Measurements from ENCODE around the gene BCL7A. TPM values are rescaled to one million over a fixed set of nuclear protein-coding genes. Genes with fewer than 3 reads are reported as not detected.

The BCL7A gene
- total and polyA plus RNA-seq, 11 donors: 4.0 to 22.1 (median 14.3) TPM

- no peaks in the 10 kb centered on the region for H3K27me3 ChIP-seq
- no peak overlapping the region for H3K4me3 ChIP-seq
- intact Hi-C loops (cut with DNase I): loop anchor here in 4 of 10 donors (5.0 to 10.0 kb wide), 4 partner anchors 133 to 165 kb away; partner anchors contain the start of gene CFAP251 (in 1 of the 4)
- TF ChIP-seq POLR2A (IDR thresholded peaks at IDR 0.05) (no peak), CTCF (IDR thresholded peaks at IDR 0.05) (no peak)
- H3K27ac ChIP-seq: peak overlapping the region in 3 of 12 donors; percentile 86 to 93 (median 88)
- ATAC-seq (no peak), DNase-seq (no peak)
- H3K36me3 ChIP-seq: peaks cover 0 to 38% (median 4%) of the 10 kb centered on the region in 9 donors
- WGBS, 4 donors: 94 to 95% (median 94%) methylated on average over 9 of the region's 9 CpGs
- H3K4me1 ChIP-seq: peaks cover 4 to 29% (median 19%) of the 10 kb centered on the region in 12 donors
- no peaks in the 10 kb centered on the region for H3K9me3 ChIP-seq
These were observed 28.1 kb downstream of the BCL7A start for GRCh38 chr12:122049827-122050226.

- no peak overlapping the region for H3K4me3 ChIP-seq
- no peaks in the 10 kb centered on the region for H3K9me3 ChIP-seq
- ATAC-seq (no peak), DNase-seq (no peak)
- 81 to 85% (median 83%) methylated on average over 20 of the region's 20 CpGs for WGBS, 4 donors
- TF ChIP-seq POLR2A (IDR thresholded peaks at IDR 0.05): no peak
- TF ChIP-seq CTCF (IDR thresholded peaks at IDR 0.05): no peak
- H3K27me3 ChIP-seq: no peaks in the 10 kb centered on the region
- intact Hi-C loops (cut with DNase I): loop anchor here in 3 of 10 donors (5.0 to 10.0 kb wide), 3 partner anchors 133 to 144 kb away; partner anchors contain the start of gene CFAP251 (in 1 of the 3)
- peak overlapping the region; percentile 62 to 97 (median 84) for H3K27ac ChIP-seq
- H3K4me1 ChIP-seq: peaks cover 4 to 29% (median 19%) of the 10 kb centered on the region in 12 donors
- peaks cover 0 to 40% (median 7%) of the 10 kb centered on the region in 9 donors for H3K36me3 ChIP-seq
These were observed 29.0 kb downstream of the BCL7A start for GRCh38 chr12:122050706-122051105.

- Histone ChIP-seq H3K27me3 (no peaks in the 10 kb centered on the region), H3K4me1 (peaks cover 4 to 29% (median 19%) of the 10 kb centered on the region in 12 donors), H3K9me3 (no peaks in the 10 kb centered on the region), H3K36me3 (peaks cover 0 to 40% (median 7%) of the 10 kb centered on the region in 9 donors), H3K27ac (peak overlapping the region; percentile 62 to 97 (median 84)), H3K4me3 (no peak overlapping the region)
- ATAC-seq: peak; percentile 77 to 85 (median 80)
- TF ChIP-seq POLR2A (IDR thresholded peaks at IDR 0.05): no peak
- peak in 1 of 12 donors; percentile 7 for TF ChIP-seq CTCF (IDR thresholded peaks at IDR 0.05)
- DNase-seq: peak in 4 of 5 donors; percentile 68 to 73 (median 72)
- WGBS, 4 donors: 4 to 22% (median 11%) methylated on average over 10 to 14 of the region's 14 CpGs
- intact Hi-C loops (cut with DNase I): loop anchor here in 3 of 10 donors (5.0 to 10.0 kb wide), 3 partner anchors 134 to 143 kb away; partner anchors contain the start of gene CFAP251 (in 1 of the 3)
These were observed 29.7 kb downstream of the BCL7A start for GRCh38 chr12:122051231-122051876.

GRCh38 chr12:122052285-122052684 is 30.6 kb downstream of the BCL7A start:
- H3K9me3 ChIP-seq: no peaks in the 10 kb centered on the region
- intact Hi-C loops (cut with DNase I): loop anchor here in 3 of 10 donors (5.0 to 10.0 kb wide), 3 partner anchors 135 to 143 kb away; partner anchors contain the start of gene CFAP251 (in 1 of the 3)
- H3K36me3 ChIP-seq: peaks cover 0 to 40% (median 7%) of the 10 kb centered on the region in 9 donors
- DNase-seq (no peak), ATAC-seq (no peak)
- no peak overlapping the region for H3K4me3 ChIP-seq
- 87 to 93% (median 89%) methylated on average over 2 of the region's 2 CpGs for WGBS, 4 donors
- peaks cover 4 to 29% (median 19%) of the 10 kb centered on the region in 12 donors for H3K4me1 ChIP-seq
- H3K27ac ChIP-seq: peak overlapping the region in 10 of 12 donors; percentile 78 to 97 (median 84)
- TF ChIP-seq POLR2A (IDR thresholded peaks at IDR 0.05): no peak
- no peak for TF ChIP-seq CTCF (IDR thresholded peaks at IDR 0.05)
- H3K27me3 ChIP-seq: no peaks in the 10 kb centered on the region

Measured in heart left ventricle (tissue), 16 donors.